Glutamatergic neuron (in vitro differentiated cells): ENCODE data around the gene MTMR1. TPM values are rescaled to one million over a fixed set of nuclear protein-coding genes. Genes with fewer than 3 reads are reported as not detected.

Source experiments
- DNase-seq: peaks from one replicate; pipeline ENCODE4 v3.0.0; 2022
- H3K27ac Mint-ChIP-seq: one replicate; pipeline ENCODE4 v1.8.0; 2020; ENCODE audit warnings: mild to moderate bottlenecking, mixed read lengths, inconsistent platforms; ENCODE audit not compliant: unreplicated experiment
- H3K27me3 Mint-ChIP-seq: one replicate; pipeline ENCODE4 v1.8.0; 2020; ENCODE audit warnings: mild to moderate bottlenecking, moderate library complexity, mixed read lengths, inconsistent platforms; ENCODE audit not compliant: unreplicated experiment
- H3K36me3 Mint-ChIP-seq: one replicate; pipeline ENCODE4 v1.8.0; 2020; ENCODE audit warnings: mild to moderate bottlenecking, mixed read lengths, inconsistent platforms; ENCODE audit not compliant: unreplicated experiment
- H3K4me1 Mint-ChIP-seq: one replicate; pipeline ENCODE4 v1.8.0; 2020; ENCODE audit warnings: mild to moderate bottlenecking, low read depth, mixed read lengths, inconsistent platforms; ENCODE audit not compliant: unreplicated experiment
- H3K4me3 Mint-ChIP-seq: one replicate; pipeline ENCODE4 v1.8.0; 2020; ENCODE audit warnings: mild to moderate bottlenecking, mixed read lengths, inconsistent platforms; ENCODE audit not compliant: unreplicated experiment
- H3K9me3 Mint-ChIP-seq: one replicate; pipeline ENCODE4 v1.8.0; 2020; ENCODE audit warnings: mild to moderate bottlenecking, moderate library complexity, mixed read lengths, inconsistent platforms; ENCODE audit not compliant: unreplicated experiment
- CTCF ChIP-seq: fragments of 200-600 bp; sonication (generic); IDR thresholded peaks from one replicate; pipeline ENCODE4 v1.5.0; 2021; ENCODE audit not compliant: partially characterized antibody, unreplicated experiment
- total RNA-seq: library from RNA; stranded (reverse); fragmentation: NEBNext Ultra II Directional; extraction: Animal tissue kit (Norgen Biotek cat#: 25700); gene quantifications from one replicate; pipeline ENCODE4 v1.2.1, GENCODE V29; 2021; ENCODE audit not compliant: unreplicated experiment

MTMR1 gene
- total RNA-seq, 1 donor from 2014 or later, result 29.6 TPM

- Mint-ChIP-seq H3K27me3 (peaks cover 1% of the 10 kb centered on the region), H3K36me3 (no peaks in the 10 kb centered on the region), H3K9me3 (no peaks in the 10 kb centered on the region), H3K27ac (no peak overlapping the region), H3K4me1 (no peaks in the 10 kb centered on the region), H3K4me3 (no peak overlapping the region)
- no peak for TF ChIP-seq CTCF
- no peak for DNase-seq
These were observed 79.9 kb downstream of the MTMR1 start for GRCh38 chrX:150773117-150773516.

- no peak for DNase-seq
- Mint-ChIP-seq H3K4me3 (no peak overlapping the region), H3K9me3 (no peaks in the 10 kb centered on the region), H3K36me3 (no peaks in the 10 kb centered on the region), H3K27ac (no peak overlapping the region), H3K4me1 (peaks cover under 1% of the 10 kb centered on the region), H3K27me3 (peaks cover 1% of the 10 kb centered on the region)
- no peak for TF ChIP-seq CTCF
These were observed 80.4 kb downstream of the MTMR1 start for GRCh38 chrX:150773634-150774033.

- H3K27me3 Mint-ChIP-seq, result peaks cover 2% of the 10 kb centered on the region
- H3K9me3 Mint-ChIP-seq, result no peaks in the 10 kb centered on the region
- no peak overlapping the region for H3K4me3 Mint-ChIP-seq
- DNase-seq, result no peak
- no peaks in the 10 kb centered on the region for H3K36me3 Mint-ChIP-seq
- H3K4me1 Mint-ChIP-seq, result peaks cover 7% of the 10 kb centered on the region
- TF ChIP-seq CTCF, result no peak
- no peak overlapping the region for H3K27ac Mint-ChIP-seq
These were observed 81.8 kb downstream of the MTMR1 start for GRCh38 chrX:150774798-150775568.

GRCh38 chrX:150775569-150776350, 82.6 kb downstream of the MTMR1 start:
- no peak overlapping the region for H3K4me3 Mint-ChIP-seq
- peaks cover 3% of the 10 kb centered on the region for H3K27me3 Mint-ChIP-seq
- DNase-seq, result no peak
- H3K36me3 Mint-ChIP-seq, result no peaks in the 10 kb centered on the region
- H3K4me1 Mint-ChIP-seq, result peaks cover 7% of the 10 kb centered on the region
- no peaks in the 10 kb centered on the region for H3K9me3 Mint-ChIP-seq
- no peak overlapping the region for H3K27ac Mint-ChIP-seq
- TF ChIP-seq CTCF, result no peak
